ENCODE measurements around the gene XXYLT1.

Gene XXYLT1

GRCh38 chr3:195036574-195036973, 234.4 kb downstream of the XXYLT1 start:
- DNase-seq: no peak

GRCh38 chr3:195036203-195036505, 234.8 kb downstream of the XXYLT1 start:
- no peak for DNase-seq

- no peak for DNase-seq
Measured at GRCh38 chr3:195035345-195036202, 235.4 kb downstream of the XXYLT1 start.

GRCh38 chr3:195034541-195034940, 236.4 kb downstream of the XXYLT1 start:
- no peak for DNase-seq

GRCh38 chr3:195034101-195034500, 236.9 kb downstream of the XXYLT1 start:
- no peak for DNase-seq

- no peak for DNase-seq
Measured at GRCh38 chr3:195033531-195034091, 237.3 kb downstream of the XXYLT1 start.

- DNase-seq: no peak
Measured at GRCh38 chr3:195032955-195033354, 238.0 kb downstream of the XXYLT1 start.

GRCh38 chr3:195032106-195032759, 238.7 kb downstream of the XXYLT1 start:
- DNase-seq: no peak

- DNase-seq: no peak
Measured at GRCh38 chr3:195031574-195032003, 239.4 kb downstream of the XXYLT1 start.

- DNase-seq: no peak
Measured at GRCh38 chr3:195030791-195031321, 240.1 kb downstream of the XXYLT1 start.

GRCh38 chr3:195028877-195029606, 241.9 kb downstream of the XXYLT1 start:
- no peak for DNase-seq

- DNase-seq: no peak
Measured at GRCh38 chr3:195025884-195026200, 245.1 kb downstream of the XXYLT1 start.

GRCh38 chr3:195025056-195025883, 245.7 kb downstream of the XXYLT1 start:
- no peak for DNase-seq

GRCh38 chr3:195023989-195024388, 247.0 kb downstream of the XXYLT1 start:
- DNase-seq: no peak

- DNase-seq: no peak
Measured at GRCh38 chr3:195023576-195023975, 247.4 kb downstream of the XXYLT1 start.

- no peak for DNase-seq
Measured at GRCh38 chr3:195021692-195022091, 249.3 kb downstream of the XXYLT1 start.

GRCh38 chr3:195020921-195021320, 250.0 kb downstream of the XXYLT1 start:
- DNase-seq: no peak

GRCh38 chr3:195020185-195020584, 250.8 kb downstream of the XXYLT1 start:
- no peak for DNase-seq

- no peak for DNase-seq
Measured at GRCh38 chr3:195019335-195019734, 251.6 kb downstream of the XXYLT1 start.

Data from AML-193 (cell line).